B cell (primary cell): ENCODE results near the gene SPATA24. TPM values are rescaled to one million over a fixed set of nuclear protein-coding genes. Genes with fewer than 3 reads are reported as not detected.

Experiments
- ATAC-seq: fragments of 200-7000 bp; cut with Tn5 transposase; one replicate; pipeline ENCODE4 v1.10.0; 2021; ENCODE audit warnings: low read depth, mild to moderate bottlenecking, moderate number of reproducible peaks, moderate library complexity
- CTCF ChIA-PET: fragments of 350-600 bp; sonication (Branson Sonifier 250); formaldehyde crosslinking; loops from one replicate; lab custom pipeline; 2021; ENCODE audit warnings: antibody characterized with exemption, inconsistent platforms; lab: Charles Lee
- POLR2A ChIA-PET: fragments of 350-600 bp; sonication (Branson Sonifier 250); formaldehyde crosslinking; loops from one replicate; lab custom pipeline; 2021; ENCODE audit warnings: antibody characterized with exemption; lab: Charles Lee
- DNase-seq: peaks from one replicate; pipeline ENCODE4 v3.0.0; 2013
- H2AFZ ChIP-seq: 2 replicates; pipeline ENCODE4 v1.6.1; 2012; ENCODE audit warnings: mild to moderate bottlenecking, low read depth, low read length; ENCODE audit not compliant: insufficient read depth, poor library complexity, severe bottlenecking
- H3K27ac ChIP-seq, 2 donors: 1 replicate in 1 of 2; 2 replicates in 1 of 2; pipeline ENCODE4 v1.5.1; 2012 to 2013; ENCODE audit warnings: low read length in 2 of 2, mild to moderate bottlenecking in 2 of 2, moderate library complexity in 1 of 2
- H3K27me3 ChIP-seq, 4 experiments: fragments of 200-600 bp in 1 of 4; sonication (generic) in 1 of 4; replicated peaks in 1 of 4; 1 replicate in 2 of 4; 2 replicates in 2 of 4; pipeline versions ENCODE4 v1.6.1 to v1.7.0; 2013 to 2016; ENCODE audit warnings: low read length in 3 of 4, mild to moderate bottlenecking in 2 of 4, mixed read lengths in 1 of 4, moderate library complexity in 1 of 4; ENCODE audit not compliant: insufficient read depth in 4 of 4, control insufficient read depth in 3 of 4; ENCODE audit errors: control extremely low read depth in 1 of 4
- H3K36me3 ChIP-seq, 2 experiments: replicated peaks in 1 of 2; 1 replicate in 1 of 2; 2 replicates in 1 of 2; pipeline versions ENCODE4 v1.6.1 to v1.7.1; 2013; ENCODE audit warnings: low read length in 1 of 2; ENCODE audit not compliant: insufficient read depth in 2 of 2, control insufficient read depth in 1 of 2; ENCODE audit errors: control extremely low read depth in 1 of 2, extremely low read depth in 1 of 2
- H3K4me1 ChIP-seq, 2 donors: fragments of 200-600 bp in 1 of 2; sonication (generic) in 1 of 2; 1 replicate in 1 of 2; 2 replicates in 1 of 2; pipeline versions ENCODE4 v1.5.1 to v1.6.1; 2013 to 2017; ENCODE audit warnings: low read length in 2 of 2; ENCODE audit not compliant: control insufficient read depth in 2 of 2, insufficient read depth in 2 of 2
- H3K4me2 ChIP-seq: replicated peaks from 2 replicates; pipeline ENCODE3; 2012; ENCODE audit warnings: mild to moderate bottlenecking, low read depth, low read length; ENCODE audit not compliant: poor library complexity, severe bottlenecking
- H3K4me3 ChIP-seq, 5 experiments: fragments of 200-600 bp in 1 of 5; sonication (generic) in 1 of 5; 1 replicate in 3 of 5; 2 replicates in 2 of 5; pipeline versions ENCODE4 v1.5.1 to v1.7.0; 2011 to 2016; ENCODE audit warnings: low read length in 4 of 5, mild to moderate bottlenecking in 4 of 5, low read depth in 2 of 5, control low read depth in 1 of 5, moderate library complexity in 1 of 5; ENCODE audit not compliant: insufficient read depth in 1 of 5; ENCODE audit errors: control extremely low read depth in 1 of 5, extremely low read depth in 1 of 5
- H3K79me2 ChIP-seq: fragments of 200-600 bp; sonication (generic); one replicate; pipeline ENCODE4 v1.6.0; 2016; ENCODE audit warnings: low read length; ENCODE audit not compliant: control insufficient read depth, insufficient read depth
- H3K9ac ChIP-seq: fragments of 200-600 bp; sonication (generic); 2 replicates; pipeline ENCODE4 v1.6.1; 2017; ENCODE audit warnings: mild to moderate bottlenecking, low read length, moderate library complexity
- H3K9me3 ChIP-seq, 3 donors: one replicate each; pipeline versions ENCODE4 v1.6.1 to v1.7.1; 2013; ENCODE audit warnings: low read length in 2 of 3; ENCODE audit not compliant: control insufficient read depth in 2 of 3, insufficient read depth in 1 of 3; ENCODE audit errors: control extremely low read depth in 1 of 3
- H4K20me1 ChIP-seq: 2 replicates; pipeline ENCODE4 v1.6.0; 2012; ENCODE audit warnings: mild to moderate bottlenecking, low read length; ENCODE audit not compliant: insufficient read depth, control insufficient read depth, poor library complexity, severe bottlenecking
- H3K27ac Mint-ChIP-seq: one replicate; pipeline ENCODE4 v1.8.0; 2021; ENCODE audit warnings: mixed read lengths
- H3K27me3 Mint-ChIP-seq: one replicate; pipeline ENCODE4 v1.8.0; 2021; ENCODE audit warnings: mixed read lengths
- H3K4me1 Mint-ChIP-seq: one replicate; pipeline ENCODE4 v1.8.0; 2021; ENCODE audit warnings: mixed read lengths
- H3K4me3 Mint-ChIP-seq: one replicate; pipeline ENCODE4 v1.8.0; 2021; ENCODE audit warnings: mixed read lengths
- H3K9me3 Mint-ChIP-seq: one replicate; pipeline ENCODE4 v1.8.0; 2022; ENCODE audit warnings: mixed read lengths; ENCODE audit not compliant: insufficient read depth
- EZH2 ChIP-seq: IDR thresholded peaks from 2 replicates; pipeline ENCODE4 v1.6.1; 2012; ENCODE audit warnings: borderline replicate concordance, low read depth, mild to moderate bottlenecking, moderate library complexity, low read length; ENCODE audit not compliant: insufficient read depth, poor library complexity, severe bottlenecking
- WGBS: methylation state at CpG from one replicate; pipeline ENCODE4 v1.1.5; 2013; ENCODE audit warnings: missing lambda C conversion rate; ENCODE audit not compliant: insufficient coverage; 5-methylcytosine and 5-hydroxymethylcytosine counted together
- intact Hi-C: fragments of 100-400 bp; cut with micrococcal nuclease; formaldehyde crosslinking; loops from one replicate; pipeline ENCODE4 v1.10.0; 2022
- polyA minus RNA-seq: library from RNA; depleted of rRNA, polyadenylated mRNA; stranded (reverse); fragments of >200 nt; gene quantifications from 2 replicates; pipeline ENCODE4 v1.2.3, GENCODE V29; 2012
- polyA plus RNA-seq: library from polyadenylated mRNA; depleted of rRNA; stranded (reverse); fragments of >200 nt; gene quantifications from 2 replicates; pipeline ENCODE4 v1.2.3, GENCODE V29; 2012
- total RNA-seq, 2 donors: library from RNA; stranded (reverse); fragments of 120-200 nt in 1 of 2; gene quantifications; 1 replicate in 1 of 2; 2 replicates in 1 of 2; pipeline versions ENCODE4 v1.2.3 to v1.2.4, GENCODE V29; 2013 to 2022
- TF ChIP-seq, protein P1 (sequence below): fragments of 200-600 bp; IDR thresholded peaks from one replicate; pipeline ENCODE4 v1.8.0; 2022; ENCODE audit warnings: antibody characterized with exemption, mild to moderate bottlenecking

SPATA24 gene, protein sequence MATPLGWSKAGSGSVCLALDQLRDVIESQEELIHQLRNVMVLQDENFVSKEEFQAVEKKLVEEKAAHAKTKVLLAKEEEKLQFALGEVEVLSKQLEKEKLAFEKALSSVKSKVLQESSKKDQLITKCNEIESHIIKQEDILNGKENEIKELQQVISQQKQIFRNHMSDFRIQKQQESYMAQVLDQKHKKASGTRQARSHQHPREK
- total RNA-seq (6.4 and 8.2 TPM in 2 replicates), polyA plus RNA-seq (2.0 and 4.6 TPM in 2 replicates), polyA minus RNA-seq (2.2 and 2.5 TPM in 2 replicates)
- 5.4 TPM for total RNA-seq (2013)

GRCh38 chr5:139403787-139404483 lies at the start of gene SPATA24:
SPATA24 (minus strand) TSS chr5:139404089; CDS start chr5:139404060, 29 bp downstream.
- H3K27me3 ChIP-seq, result no peaks in the 10 kb centered on the region
- CTCF ChIA-PET, result interaction anchor here (1.0 to 2.9 kb wide), 10 partner anchors 9 to 131 kb away, joined by 3 to 9 read pairs (median 4); partner anchors contain the start of genes DNAJC18, MZB1, PAIP2 and PROB1
- TF ChIP-seq, protein P1, sequence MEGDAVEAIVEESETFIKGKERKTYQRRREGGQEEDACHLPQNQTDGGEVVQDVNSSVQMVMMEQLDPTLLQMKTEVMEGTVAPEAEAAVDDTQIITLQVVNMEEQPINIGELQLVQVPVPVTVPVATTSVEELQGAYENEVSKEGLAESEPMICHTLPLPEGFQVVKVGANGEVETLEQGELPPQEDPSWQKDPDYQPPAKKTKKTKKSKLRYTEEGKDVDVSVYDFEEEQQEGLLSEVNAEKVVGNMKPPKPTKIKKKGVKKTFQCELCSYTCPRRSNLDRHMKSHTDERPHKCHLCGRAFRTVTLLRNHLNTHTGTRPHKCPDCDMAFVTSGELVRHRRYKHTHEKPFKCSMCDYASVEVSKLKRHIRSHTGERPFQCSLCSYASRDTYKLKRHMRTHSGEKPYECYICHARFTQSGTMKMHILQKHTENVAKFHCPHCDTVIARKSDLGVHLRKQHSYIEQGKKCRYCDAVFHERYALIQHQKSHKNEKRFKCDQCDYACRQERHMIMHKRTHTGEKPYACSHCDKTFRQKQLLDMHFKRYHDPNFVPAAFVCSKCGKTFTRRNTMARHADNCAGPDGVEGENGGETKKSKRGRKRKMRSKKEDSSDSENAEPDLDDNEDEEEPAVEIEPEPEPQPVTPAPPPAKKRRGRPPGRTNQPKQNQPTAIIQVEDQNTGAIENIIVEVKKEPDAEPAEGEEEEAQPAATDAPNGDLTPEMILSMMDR, result no peak
- no peak for TF ChIP-seq EZH2
- H3K27ac Mint-ChIP-seq, result peak within 1 kb of the TSS; percentile 97
- no peaks in the 10 kb centered on the region for H3K36me3 ChIP-seq
- peak within 1 kb of the TSS; percentile 95 for H3K4me3 Mint-ChIP-seq
- peak; percentile 99 for DNase-seq
- no peaks in the 10 kb centered on the region for H3K9me3 Mint-ChIP-seq
- peak within 1 kb of the TSS; percentile 85 to 86 for H3K27ac ChIP-seq
- H3K4me2 ChIP-seq, result peak within 1 kb of the TSS; percentile 74
- intact Hi-C loops, result loop anchor here (1.0 to 10.0 kb wide), 10 partner anchors 10 to 939 kb away; partner anchors contain the start of genes DNAJC18, EGR1, MATR3 and MZB1
- no peaks in the 10 kb centered on the region for H3K9me3 ChIP-seq
- ATAC-seq, result peak; percentile 85
- peak within 1 kb of the TSS; percentile 75 for H2AFZ ChIP-seq
- H3K4me3 ChIP-seq, result peak within 1 kb of the TSS; percentile 50 to 73 (median 68)
- H3K4me1 ChIP-seq, result peaks cover 33 to 43% of the 10 kb centered on the region in 2 donors
- no peaks in the 10 kb centered on the region for H3K27me3 Mint-ChIP-seq
- 2% methylated on average over 41 of the region's 41 CpGs for WGBS
- POLR2A ChIA-PET, result interaction anchor here (0.5 to 2.0 kb wide), 11 partner anchors 11 to 829 kb away, joined by 3 to 8 read pairs (median 4); partner anchors contain the start of genes CXXC5, DNAJC18, HSPA9 and MATR3
- peaks cover 4% of the 10 kb centered on the region for H3K79me2 ChIP-seq
- peak within 1 kb of the TSS; percentile 62 for H3K9ac ChIP-seq
- H4K20me1 ChIP-seq, result no peaks in the 10 kb centered on the region
- H3K4me1 Mint-ChIP-seq, result peaks cover 43% of the 10 kb centered on the region
